ENCODE results near the gene METTL4.

Gene METTL4, protein sequence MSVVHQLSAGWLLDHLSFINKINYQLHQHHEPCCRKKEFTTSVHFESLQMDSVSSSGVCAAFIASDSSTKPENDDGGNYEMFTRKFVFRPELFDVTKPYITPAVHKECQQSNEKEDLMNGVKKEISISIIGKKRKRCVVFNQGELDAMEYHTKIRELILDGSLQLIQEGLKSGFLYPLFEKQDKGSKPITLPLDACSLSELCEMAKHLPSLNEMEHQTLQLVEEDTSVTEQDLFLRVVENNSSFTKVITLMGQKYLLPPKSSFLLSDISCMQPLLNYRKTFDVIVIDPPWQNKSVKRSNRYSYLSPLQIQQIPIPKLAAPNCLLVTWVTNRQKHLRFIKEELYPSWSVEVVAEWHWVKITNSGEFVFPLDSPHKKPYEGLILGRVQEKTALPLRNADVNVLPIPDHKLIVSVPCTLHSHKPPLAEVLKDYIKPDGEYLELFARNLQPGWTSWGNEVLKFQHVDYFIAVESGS

DNA sequence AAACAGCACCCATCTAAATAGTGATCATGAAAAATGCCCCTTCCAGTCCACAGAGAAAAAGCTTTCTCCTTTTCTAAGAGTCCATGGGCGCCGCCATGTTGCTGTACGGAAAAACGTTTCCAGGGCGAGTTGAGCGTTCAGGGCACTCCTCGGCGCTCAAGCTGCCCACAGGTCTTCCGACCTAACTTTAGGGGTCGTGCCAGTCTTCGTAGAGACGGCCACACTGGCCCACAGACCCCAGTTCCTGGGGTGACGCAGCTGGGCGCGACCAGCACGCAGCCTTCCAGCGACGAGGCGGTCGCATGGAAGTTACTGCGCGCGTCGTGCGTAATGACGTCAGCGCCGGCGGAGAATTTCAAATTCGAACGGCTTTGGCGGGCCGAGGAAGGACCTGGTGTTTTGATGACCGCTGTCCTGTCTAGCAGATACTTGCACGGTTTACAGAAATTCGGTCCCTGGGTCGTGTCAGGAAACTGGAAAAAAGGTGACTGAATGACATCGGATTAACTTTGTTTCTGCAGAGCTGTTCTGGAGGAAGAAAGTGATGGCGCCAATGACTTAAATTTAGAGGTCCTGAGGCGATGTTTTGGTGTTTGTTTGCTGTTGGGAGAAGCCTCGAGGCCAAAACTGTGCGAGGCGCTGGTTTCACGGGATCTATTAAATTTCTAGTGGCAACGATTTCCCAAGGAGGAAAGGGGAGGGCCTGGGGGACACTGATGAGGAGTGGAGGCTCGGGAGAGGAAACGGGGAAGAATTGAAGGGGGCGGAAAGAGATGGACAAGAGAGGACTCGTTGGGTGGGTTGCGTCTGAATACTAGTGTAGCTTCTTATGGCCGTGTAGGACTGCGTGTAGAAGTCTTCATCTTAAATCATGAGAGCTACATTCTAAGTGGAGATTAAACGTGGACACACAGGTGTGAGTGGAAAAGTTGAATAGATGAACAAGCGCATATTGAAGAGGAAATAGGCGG is at the start of gene METTL4, which contains the start of gene NDC80:
Gene METTL4, minus strand, starts transcription at position 306 of the 971 bp plus-strand sequence. CDS start 4,289 bp downstream, outside the sequence.
Gene NDC80, plus strand, starts transcription at position 358 of the 971 bp plus-strand sequence. CDS start 1,429 bp downstream, outside the sequence.
- DNase-seq: peak; percentile 91

DNA sequence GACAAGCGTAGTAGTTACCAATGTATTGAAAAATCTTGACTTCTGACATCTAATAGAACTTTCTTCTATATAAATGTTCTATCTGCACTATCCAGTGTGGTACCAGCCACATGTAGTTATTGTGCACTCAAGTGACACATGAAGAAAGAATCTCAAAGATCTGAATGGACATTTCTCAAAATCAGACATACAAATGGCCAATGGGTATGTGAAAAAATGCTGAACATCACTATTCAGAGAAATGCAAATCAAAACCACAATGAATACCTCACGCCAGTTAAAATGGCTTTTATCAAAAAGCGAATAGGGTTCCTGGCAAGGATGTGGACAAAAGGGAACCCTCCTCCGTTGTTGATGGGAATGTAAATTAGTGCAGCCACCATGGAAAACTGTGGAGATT is 46.7 kb upstream of the METTL4 start:
- DNase-seq: no peak

DNA sequence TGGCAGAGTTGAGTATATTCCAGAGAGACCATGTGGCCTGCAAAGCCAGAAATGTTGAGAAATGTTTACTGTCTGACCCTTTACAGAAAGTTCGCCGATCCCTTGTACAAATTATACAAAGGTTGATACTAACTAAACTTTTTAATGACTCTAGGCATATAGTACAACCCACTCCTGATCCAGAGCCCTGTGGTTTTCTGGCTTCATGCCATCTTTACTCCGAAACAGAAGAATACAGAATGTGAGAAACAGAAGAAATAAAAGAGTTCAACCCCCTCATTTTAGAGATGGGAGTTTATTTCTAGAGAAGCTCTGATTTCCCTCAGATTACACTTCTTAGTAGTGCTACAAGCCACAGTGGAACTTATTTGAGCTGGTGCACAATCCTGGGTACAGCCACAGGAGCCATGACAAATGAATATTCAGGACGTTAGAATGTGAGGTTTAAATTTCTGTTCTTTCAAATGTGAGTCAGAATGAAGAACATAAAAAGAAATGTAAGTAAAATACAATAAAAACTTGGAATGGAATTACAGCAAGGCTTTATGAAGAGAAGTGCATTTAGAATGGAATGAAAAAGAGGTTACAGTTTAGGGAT is 46.2 kb upstream of the METTL4 start:
- no peak for DNase-seq

DNA sequence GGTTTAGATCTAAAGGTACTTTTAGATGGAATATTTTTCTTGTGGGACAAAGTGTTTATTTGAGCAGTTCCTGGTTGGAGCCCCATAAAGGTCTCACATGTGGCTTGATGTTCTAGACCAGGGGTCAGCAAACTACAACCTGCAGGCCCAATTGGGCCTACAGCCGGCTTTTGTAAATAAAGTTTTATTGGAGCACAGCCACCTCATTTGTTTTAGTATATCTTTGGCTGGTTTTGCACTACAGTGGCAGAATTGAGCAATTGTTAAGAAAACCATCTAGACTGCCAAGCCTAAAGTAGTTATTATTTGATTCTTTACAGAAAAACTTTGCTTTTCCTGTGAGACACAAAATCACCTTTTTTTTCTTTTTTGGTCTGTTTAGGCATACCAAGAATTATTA is 41.7 kb upstream of the METTL4 start:
- no peak for DNase-seq

DNA sequence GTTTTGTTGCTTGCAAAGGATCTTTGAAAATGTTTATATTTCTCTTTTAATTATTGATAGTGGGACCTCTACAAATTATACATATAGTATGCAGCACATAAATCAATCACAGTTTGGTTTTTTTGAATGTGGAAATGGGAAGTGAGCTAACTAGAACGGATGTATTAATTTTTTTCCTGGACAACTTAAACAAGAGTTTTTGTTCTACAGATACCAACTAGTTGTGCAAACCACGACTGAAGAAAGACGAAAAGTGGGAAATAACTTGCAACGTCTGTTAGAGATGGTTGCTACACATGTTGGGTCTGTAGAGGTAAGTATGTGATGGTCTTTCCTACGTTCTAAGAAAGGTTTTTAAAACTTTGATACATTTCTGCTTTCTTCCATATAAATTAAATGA is 39.2 kb upstream of the METTL4 start:
- no peak for DNase-seq

DNA sequence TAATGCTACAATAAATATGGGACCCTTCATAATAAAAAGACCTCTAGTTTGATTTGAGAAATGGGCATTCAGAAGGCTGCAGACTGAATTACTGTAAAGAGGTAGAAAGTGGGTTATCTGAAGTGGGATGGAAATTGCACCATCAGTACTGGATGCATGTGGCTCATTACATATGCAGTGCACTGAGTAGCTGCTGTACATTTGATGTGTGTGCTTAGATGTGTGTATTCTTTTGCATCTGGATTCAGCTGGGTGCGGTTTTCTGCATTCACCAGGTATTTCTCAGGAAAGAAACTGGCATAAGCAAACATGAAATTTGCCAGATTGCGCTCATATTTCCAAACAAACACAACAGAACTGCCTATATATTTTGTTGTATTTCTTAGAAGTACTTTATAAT is 38.3 kb upstream of the METTL4 start:
- no peak for DNase-seq

DNA sequence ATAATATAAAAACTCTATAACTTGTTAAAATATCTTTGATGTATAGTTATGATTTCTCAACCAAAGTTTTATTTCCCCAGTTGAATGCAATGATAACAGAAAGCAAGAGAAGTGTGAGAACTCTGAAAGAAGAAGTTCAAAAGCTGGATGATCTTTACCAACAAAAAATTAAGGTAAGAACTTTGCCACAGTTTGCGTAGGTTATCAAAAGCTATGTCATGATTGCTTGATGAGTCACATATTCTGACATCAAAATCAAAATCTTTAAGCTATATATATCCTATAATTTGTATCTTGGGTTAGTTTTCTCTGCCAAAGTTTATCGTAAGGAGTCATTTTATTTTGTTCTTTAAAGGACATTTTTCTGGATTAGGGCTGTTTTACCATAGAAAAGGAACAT is 35.0 kb upstream of the METTL4 start:
- DNase-seq: no peak

DNA sequence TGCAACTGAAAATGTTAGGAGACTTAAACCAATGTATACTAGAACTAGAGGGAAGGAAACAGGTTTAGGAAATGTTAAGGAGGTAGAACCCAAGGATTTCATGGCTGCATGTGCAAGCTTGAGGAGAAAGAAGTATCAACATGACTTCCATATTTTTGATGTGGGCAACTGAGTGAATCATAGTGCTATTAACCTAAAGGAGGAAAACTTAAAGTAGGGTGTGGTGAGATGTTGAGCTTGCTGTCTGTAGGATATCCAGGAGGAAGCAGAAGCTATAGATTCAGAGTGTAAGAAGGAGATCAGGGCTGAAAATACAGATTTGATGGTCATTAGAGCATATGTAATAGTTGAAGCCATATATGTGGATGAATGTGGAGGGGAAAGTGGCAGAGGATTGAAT is 31.5 kb upstream of the METTL4 start:
- no peak for DNase-seq

DNA sequence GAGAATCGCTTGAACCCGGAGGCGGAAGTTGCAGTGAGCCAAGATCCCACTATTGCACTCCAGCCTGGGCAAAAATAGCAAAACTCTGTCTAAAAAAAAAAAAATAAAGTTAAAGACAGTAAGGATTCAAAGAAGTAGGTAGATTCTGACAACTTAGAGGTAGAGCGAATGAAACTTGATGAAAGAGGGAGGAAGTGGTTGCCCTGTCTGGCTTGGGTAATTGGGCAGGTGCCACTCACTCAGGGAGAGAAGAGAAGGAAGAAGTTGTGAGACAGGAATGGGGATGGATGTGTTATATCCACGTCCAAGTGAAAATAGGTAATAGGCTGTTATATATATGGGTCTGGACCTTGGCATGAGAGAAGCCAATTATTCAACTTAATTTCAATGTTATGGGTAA is 26.3 kb upstream of the METTL4 start:
- no peak for DNase-seq

DNA sequence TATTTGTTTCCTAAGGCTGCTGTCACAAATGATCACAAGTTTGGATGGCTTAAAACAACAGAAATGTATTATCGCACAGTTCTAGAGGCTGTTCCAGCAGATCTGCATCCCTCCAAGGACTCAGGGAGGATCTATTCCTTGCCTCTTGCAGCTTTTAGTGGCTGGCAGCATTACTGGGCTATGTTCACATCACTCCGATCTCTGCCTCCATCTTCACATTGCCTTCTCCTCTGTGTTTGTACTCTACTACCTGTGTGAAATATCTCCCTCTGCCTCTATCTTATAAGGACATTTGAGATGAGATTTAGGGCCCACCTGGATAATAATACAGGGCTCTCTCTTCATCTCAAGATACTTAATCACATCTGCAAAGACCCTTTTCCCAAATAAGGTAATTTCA is 19.0 kb upstream of the METTL4 start:
- no peak for DNase-seq

DNA sequence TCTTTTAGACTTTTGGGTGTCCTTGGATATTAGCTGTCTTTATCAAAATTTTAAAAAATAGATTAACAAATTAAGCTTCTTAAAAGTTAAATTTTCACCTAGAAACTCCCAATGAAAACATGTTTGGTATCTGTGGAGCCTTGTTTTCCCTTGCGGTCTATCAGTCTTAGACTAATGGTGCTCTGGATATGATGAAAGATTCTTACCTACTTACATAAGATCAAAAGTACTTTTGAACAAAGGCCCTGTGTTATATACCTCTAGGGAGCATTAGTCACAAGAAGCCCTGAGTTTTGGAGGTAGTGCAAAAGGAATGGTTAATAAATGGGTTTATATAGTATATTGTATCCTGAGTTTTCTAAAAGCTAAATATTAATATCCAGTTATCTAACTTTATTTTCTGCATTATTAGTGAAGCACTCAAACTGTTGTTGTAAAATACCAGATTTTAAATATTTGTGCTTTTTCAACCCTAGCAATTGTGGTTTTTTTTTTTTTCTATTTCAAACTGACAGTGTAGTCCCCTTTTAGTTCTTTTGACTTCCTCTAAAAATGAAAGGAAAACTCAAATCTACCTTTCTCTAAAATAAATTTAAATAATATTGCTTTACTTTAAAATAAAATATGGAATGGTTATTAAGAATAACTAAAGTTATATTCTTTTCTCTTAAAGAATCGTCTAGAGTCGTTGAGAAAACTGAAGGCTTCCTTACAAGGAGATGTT is 18.2 kb upstream of the METTL4 start:
- DNase-seq: no peak

DNA sequence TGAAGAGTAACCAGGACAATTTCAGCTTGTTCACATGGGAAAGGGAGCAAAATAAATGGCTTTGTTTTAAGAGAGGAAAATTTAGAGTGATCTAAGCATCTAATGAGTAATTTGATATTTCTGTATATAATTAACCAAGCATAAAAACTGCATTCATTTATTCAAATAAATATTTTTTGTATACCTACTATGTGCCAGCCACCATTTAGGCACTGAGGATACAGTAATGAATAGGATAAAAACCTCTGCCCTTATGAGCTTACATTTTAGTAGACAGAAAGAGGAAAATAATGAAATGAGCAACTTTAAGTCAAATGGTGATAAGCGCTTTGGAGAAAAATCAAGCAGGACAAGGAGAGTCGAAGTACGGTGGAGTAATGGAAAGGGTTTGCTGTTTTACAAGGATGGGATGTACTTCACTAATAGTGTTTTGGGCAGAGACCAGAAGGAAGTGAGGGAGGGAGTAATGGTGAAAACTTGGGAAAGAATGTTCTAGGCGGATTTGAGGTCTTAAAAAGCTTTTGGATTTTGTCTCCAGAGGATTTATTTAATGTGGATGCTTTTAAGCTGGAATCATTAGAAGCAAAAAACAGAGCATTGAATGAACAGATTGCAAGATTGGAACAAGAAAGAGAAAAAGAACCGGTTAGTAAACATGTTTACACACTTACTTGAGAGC is 17.5 kb upstream of the METTL4 start:
- no peak for DNase-seq

DNA sequence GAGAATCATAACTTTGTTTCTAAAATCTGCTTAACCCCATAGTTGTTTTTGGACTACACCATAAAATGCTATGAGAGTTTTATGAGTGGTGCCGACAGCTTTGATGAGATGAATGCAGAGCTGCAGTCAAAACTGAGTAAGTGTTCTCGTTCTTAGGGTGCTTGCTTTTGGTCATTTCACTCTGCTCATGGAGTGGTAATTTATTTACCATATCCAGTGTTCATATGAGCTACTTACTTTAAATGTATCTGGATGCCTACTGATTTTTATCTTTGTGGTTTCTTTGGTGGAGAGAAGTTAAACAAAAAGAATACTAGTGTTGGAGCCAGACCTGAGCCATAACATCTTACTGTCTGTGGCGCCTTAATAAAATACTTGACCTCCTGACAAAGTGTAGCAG is 16.5 kb upstream of the METTL4 start:
- peak; percentile 60 for DNase-seq

DNA sequence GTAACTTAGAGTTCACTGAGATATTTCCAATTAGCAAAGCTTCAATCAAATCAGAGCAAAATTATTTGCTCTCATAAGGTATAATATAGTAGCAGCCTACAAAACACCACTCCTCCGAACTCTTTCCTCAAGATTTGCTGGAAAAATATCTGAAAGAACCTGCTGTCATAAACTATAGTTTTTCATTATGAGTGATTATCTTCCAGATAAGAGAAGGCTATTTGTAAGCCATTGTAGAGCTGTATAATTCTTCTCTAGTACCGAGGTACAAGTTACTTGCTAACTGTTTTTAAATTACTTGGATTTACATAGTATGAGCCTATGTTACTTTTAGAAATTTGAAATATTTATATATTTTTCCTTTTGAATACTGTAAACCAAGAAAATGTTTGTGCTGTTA is 2.1 kb upstream of the METTL4 start:
- DNase-seq: peak; percentile 56

DNA sequence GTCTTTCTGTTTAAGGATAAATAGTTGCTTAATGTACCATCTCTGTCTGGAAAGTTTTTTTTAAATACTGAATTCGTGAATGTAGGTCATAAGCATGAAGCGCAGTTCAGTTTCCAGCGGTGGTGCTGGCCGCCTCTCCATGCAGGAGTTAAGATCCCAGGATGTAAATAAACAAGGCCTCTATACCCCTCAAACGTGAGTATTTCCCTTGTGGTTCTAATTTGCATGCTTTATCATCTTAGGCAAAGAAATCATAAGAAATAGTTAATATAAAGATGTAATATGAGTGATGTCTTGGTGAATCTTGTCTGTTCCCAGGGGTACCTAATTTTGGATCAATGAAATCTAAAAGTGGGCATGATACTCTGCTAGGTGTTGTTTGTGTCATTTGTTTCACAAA is 1.6 kb upstream of the METTL4 start:
- DNase-seq: peak; percentile 37

DNA sequence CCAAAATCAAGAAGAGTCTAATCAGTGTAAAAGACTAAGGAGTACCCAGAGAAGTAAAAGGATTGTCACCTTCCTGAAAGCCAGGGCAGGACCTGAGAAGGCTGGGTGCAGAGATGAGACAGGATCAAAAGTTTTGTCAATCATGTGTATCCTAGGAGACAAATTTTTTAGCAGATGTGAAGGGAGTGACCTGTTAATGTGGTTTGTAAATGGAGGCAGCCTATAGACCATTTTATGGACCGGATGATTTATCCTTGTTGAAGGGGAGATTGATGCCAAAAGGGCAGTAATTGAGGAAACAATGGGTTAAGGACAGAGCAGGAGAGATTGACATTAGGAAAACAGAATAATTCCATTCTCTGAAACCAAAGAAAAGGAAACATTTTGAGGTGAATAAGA is 865 bp upstream of the METTL4 start:
- peak; percentile 72 for DNase-seq

DNA sequence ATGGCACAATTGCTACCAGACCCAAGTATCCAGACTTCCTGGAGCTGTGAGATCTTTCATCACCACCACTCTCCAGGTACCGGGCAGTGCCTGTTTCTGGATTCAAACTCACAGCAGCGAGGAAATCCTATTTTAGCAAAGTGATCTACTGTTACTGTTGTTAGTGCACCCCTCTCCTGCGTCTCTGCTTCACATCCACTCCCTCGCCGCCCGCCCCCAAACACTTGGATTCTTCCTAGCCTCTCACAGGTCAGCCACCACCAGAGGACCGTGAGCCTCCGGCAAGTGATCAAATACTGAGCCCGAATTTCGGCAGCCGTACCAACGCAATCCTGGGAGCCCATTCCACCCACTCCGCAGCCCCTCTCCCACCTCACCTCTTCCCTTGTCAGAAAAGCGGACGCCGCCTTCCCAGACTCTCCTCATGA is 519 bp downstream of the METTL4 start:
- peak; percentile 91 for DNase-seq

DNA sequence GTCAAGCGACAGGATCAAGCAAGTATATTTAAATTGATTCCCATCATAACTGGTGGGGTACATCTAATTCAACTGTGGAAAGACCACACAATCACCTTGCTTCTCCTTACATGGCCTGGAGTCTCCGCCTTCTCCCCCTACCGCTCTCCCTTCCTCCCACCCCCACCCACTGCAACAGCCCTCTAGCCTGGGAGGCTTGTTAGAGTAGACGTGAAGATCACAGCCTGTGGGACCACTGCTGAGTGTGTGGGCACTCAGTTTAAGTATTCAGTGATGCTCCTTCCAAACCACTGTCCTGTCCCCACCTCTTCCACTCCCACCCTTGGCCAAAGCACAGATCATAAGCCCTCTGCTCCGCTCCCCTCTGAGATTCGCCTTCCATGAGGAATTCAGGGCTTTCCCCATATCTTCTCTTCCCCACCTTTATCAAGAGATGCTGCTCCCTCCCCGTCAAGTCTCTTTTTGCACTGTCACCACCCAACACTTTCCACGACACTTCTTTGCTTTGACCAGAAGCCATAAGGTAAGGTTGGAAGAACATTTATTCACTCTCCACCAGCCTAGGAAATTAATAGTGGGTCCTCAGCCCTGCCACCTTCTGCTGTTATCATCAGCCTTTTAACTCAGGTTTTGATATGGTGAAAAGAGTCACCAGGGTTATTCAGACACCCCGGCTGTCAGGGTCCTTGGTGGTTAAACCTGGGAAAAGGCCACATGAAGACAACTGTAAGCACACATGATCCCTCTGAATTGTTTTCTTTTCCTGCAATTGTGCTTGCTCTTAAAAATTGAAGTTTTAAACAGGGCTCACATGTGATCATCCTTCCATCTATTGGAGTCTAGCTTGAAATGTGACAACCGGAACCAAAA is 1.7 kb downstream of the METTL4 start:
- DNase-seq: no peak

DNA sequence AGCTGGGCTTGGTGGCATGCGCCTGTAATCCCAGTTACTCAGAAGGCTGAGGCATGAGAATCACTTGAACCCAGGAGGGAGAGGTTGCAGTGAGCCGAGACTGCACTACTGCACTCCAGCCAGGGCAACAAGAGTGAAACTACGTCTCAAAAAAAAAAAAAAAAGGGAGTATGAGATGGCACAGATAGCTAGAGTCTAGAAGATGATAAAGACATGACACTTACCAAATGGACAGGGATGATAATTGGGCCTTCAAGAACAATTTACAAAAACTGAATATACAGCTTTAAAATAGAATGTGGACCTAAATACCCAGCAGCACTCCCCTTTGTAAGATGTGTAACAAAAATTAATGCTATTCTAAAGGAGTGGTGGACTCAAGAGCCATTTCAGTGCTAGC is 2.7 kb downstream of the METTL4 start:
- no peak for DNase-seq

DNA sequence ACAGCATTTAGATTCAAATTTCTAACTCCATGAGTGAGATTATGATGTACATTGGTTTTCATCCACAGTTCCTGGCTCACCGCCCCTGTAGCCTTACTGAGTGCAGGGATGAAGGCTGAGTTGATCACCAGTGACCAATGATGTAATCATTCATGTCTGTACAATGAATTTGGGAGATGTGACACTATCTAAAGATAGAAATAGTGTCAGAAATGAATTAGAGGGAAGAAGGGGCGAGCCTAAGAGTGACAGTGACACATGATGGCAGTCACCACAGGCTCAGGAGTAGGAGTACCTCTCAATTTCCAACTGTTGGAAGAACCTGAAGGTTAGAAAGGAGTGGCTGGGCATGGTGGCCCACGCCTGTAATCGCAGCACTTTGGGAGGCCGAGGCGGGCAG is 3.2 kb downstream of the METTL4 start:
- no peak for DNase-seq

DNA sequence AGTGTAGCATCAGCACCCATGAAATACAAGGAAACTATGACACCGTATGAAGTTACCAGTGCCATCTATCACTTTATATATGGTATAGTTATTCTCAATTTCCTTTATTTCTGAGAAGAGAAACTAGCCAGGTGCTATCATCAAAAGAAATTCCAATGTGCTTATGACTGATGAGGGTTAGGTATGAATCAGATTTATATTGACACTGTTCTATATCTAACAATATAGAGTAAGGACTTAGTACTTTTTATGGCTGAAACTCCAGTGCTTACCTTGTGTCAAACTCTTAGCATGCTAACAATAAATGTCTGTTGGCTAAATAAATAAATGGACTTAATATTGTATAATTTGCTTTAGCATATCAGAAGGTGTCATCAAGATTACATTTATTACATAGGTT is 6.9 kb downstream of the METTL4 start:
- DNase-seq: no peak
